ENCODE data around the gene TMPRSS11D.

- TF ChIP-seq, protein P1, sequence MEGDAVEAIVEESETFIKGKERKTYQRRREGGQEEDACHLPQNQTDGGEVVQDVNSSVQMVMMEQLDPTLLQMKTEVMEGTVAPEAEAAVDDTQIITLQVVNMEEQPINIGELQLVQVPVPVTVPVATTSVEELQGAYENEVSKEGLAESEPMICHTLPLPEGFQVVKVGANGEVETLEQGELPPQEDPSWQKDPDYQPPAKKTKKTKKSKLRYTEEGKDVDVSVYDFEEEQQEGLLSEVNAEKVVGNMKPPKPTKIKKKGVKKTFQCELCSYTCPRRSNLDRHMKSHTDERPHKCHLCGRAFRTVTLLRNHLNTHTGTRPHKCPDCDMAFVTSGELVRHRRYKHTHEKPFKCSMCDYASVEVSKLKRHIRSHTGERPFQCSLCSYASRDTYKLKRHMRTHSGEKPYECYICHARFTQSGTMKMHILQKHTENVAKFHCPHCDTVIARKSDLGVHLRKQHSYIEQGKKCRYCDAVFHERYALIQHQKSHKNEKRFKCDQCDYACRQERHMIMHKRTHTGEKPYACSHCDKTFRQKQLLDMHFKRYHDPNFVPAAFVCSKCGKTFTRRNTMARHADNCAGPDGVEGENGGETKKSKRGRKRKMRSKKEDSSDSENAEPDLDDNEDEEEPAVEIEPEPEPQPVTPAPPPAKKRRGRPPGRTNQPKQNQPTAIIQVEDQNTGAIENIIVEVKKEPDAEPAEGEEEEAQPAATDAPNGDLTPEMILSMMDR (conservative IDR thresholded peaks at IDR 0.05 in 1 of 2, IDR thresholded peaks at IDR 0.05 in 1 of 2; ENCODE audit: low read depth in 1 of 2, low read length in 2 of 2), result no peak
- TF ChIP-seq EZH2 (IDR thresholded peaks at IDR 0.05; ENCODE audit: low read length, missing control alignments), result no peak
These were observed 2.5 kb upstream of the TMPRSS11D start for GRCh38 chr4:67886281-67886680.
